ENCODE results near the gene PKHD1.

PKHD1 gene

DNA sequence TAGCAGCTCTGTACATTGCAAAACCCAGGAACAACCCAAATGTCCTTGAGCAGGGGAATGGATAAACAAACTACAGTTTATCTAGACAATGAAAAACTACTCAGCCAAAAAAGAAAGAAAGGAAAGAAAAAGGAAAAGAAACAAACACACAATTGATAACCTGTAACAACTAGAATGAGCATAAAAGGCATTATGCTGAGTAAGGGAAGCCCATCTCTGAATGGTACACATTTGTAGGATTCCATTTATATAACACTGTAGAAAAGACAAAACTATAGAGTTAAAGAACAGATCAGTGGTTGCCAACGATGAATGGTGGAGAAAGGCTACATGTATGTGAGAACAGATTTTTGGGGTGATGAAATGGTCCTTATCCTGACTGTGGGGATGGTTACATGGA, 454.0 kb downstream of the PKHD1 start:
- DNase-seq (ENCODE audit: extremely low spot score): no peak
- TF ChIP-seq L3MBTL2 (conservative IDR thresholded peaks at IDR 0.05) (no peak), ELF4 (IDR thresholded peaks at IDR 0.05) (no peak), BHLHE40 (IDR thresholded peaks at IDR 0.05; ENCODE audit: borderline replicate concordance) (no peak), TARDBP (IDR thresholded peaks at IDR 0.05) (no peak), SP1 (IDR thresholded peaks at IDR 0.05) (no peak), NFRKB (IDR thresholded peaks at IDR 0.05) (no peak), SUZ12 (IDR thresholded peaks at IDR 0.05) (no peak), FOXA1 (IDR thresholded peaks at IDR 0.05) (no peak), HDGF (IDR thresholded peaks at IDR 0.05; ENCODE audit: borderline replicate concordance) (no peak), FOXK2 (IDR thresholded peaks at IDR 0.05) (no peak), FOXM1 (IDR thresholded peaks at IDR 0.05; ENCODE audit: borderline replicate concordance) (no peak), ARNT (IDR thresholded peaks at IDR 0.05) (no peak), LEF1 (IDR thresholded peaks at IDR 0.05; ENCODE audit: borderline replicate concordance) (no peak), CTBP1 (IDR thresholded peaks at IDR 0.05; ENCODE audit: borderline replicate concordance) (no peak), ZNF384 (IDR thresholded peaks at IDR 0.05) (no peak)
- TF ChIP-seq, protein P1, sequence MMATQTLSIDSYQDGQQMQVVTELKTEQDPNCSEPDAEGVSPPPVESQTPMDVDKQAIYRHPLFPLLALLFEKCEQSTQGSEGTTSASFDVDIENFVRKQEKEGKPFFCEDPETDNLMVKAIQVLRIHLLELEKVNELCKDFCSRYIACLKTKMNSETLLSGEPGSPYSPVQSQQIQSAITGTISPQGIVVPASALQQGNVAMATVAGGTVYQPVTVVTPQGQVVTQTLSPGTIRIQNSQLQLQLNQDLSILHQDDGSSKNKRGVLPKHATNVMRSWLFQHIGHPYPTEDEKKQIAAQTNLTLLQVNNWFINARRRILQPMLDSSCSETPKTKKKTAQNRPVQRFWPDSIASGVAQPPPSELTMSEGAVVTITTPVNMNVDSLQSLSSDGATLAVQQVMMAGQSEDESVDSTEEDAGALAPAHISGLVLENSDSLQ (IDR thresholded peaks at IDR 0.05): no peak
- CTCF ChIA-PET: no interaction called here
- POLR2A ChIA-PET: no interaction called here

DNA sequence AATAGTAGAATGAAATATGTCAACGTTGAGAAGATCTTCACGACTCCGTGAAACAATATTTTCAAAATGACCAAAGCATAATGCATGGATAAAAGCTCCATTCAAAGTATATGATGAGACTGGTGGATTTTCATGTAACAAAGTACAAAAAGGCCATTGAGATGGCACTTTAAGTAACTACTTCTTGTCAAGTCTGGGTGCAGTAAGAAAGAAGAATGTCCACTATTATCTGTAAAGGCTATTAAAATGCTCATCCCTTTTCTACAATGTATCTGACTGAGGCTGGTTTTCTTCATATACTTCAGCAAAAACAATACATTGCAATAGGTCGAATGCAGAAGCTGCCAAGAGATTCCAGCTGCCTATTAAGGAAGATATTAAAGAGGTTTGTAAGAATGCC, 457.4 kb downstream of the PKHD1 start:
- TF ChIP-seq BHLHE40 (IDR thresholded peaks at IDR 0.05; ENCODE audit: borderline replicate concordance): no peak
- TF ChIP-seq FOXK2 (IDR thresholded peaks at IDR 0.05): no peak
- no peak for TF ChIP-seq FOXM1 (IDR thresholded peaks at IDR 0.05; ENCODE audit: borderline replicate concordance)
- TF ChIP-seq ZNF384 (IDR thresholded peaks at IDR 0.05): no peak
- TF ChIP-seq NFRKB (IDR thresholded peaks at IDR 0.05): no peak
- POLR2A ChIA-PET: interaction anchor here (0.9 kb wide), 1 partner anchor 20 kb away, joined by 3 read pairs; no protein-coding TSS in a partner anchor
- CTCF ChIA-PET: no interaction called here

DNA sequence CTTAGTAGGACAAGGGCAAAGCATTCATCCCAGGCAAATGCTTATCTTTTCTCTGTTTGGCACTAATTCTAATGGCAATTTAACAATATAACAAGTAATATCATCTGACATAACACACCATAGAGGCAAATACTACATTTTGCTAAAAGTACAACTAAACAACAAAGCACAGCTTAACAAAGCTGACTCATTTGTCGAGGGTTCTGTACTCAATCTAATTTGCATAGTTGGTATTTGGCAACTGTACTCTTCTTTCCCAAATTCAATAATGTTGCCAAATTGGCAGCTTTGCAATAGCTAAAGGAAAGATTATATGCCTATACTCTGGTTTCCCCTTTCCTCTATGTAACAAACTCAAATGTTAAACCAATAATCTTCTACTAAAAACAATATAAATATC, 461.0 kb downstream of the PKHD1 start:
- ChIA-PET POLR2A (no interaction called here), CTCF (interaction anchor here (0.9 kb wide), 1 partner anchor 8 kb away, joined by 3 read pairs; no protein-coding TSS in a partner anchor)
- no peak for DNase-seq (ENCODE audit: extremely low spot score)
- TF ChIP-seq, protein P1 (IDR thresholded peaks at IDR 0.05): no peak
- TF ChIP-seq BHLHE40 (IDR thresholded peaks at IDR 0.05; ENCODE audit: borderline replicate concordance): no peak
- no peak for TF ChIP-seq ELF4 (IDR thresholded peaks at IDR 0.05)
- TF ChIP-seq FOXK2 (IDR thresholded peaks at IDR 0.05): no peak

More for the DNA sequence above, 457.4 kb downstream of the PKHD1 start:
- no peak for DNase-seq (ENCODE audit: extremely low spot score)

DNA sequence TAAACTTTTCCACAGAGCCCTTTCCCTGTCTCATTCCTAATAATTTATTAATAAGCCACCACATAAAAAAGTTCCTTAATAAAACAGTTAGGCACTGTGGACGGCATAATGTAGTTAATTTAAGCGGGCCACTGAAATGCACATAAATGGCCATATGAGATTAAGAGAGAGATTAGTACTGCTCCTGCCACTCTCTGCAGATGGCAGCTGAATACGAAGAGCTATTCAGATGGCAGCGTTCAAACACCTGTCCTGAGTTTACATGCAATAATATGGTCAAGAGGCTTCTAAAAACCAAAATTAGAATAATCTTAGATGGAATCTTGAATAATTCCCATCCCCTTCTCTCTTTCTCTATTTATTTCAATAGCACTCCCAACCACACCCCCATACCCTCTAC, 461.8 kb downstream of the PKHD1 start:
- POLR2A ChIA-PET: no interaction called here
- DNase-seq (ENCODE audit: extremely low spot score): no peak
- TF ChIP-seq TARDBP (IDR thresholded peaks at IDR 0.05): no peak
- no peak for TF ChIP-seq CTBP1 (IDR thresholded peaks at IDR 0.05; ENCODE audit: borderline replicate concordance)
- no peak for TF ChIP-seq FOXA1 (IDR thresholded peaks at IDR 0.05)
- TF ChIP-seq ARNT (IDR thresholded peaks at IDR 0.05): no peak
- TF ChIP-seq BHLHE40 (IDR thresholded peaks at IDR 0.05; ENCODE audit: borderline replicate concordance): no peak
- no peak for TF ChIP-seq SP1 (IDR thresholded peaks at IDR 0.05)
- TF ChIP-seq SUZ12 (IDR thresholded peaks at IDR 0.05): no peak
- TF ChIP-seq L3MBTL2 (conservative IDR thresholded peaks at IDR 0.05): no peak
- TF ChIP-seq, protein P1 (IDR thresholded peaks at IDR 0.05): no peak
- TF ChIP-seq FOXM1 (IDR thresholded peaks at IDR 0.05; ENCODE audit: borderline replicate concordance): no peak
- no peak for TF ChIP-seq FOXK2 (IDR thresholded peaks at IDR 0.05)
- no peak for TF ChIP-seq LEF1 (IDR thresholded peaks at IDR 0.05; ENCODE audit: borderline replicate concordance)
- no peak for TF ChIP-seq NFRKB (IDR thresholded peaks at IDR 0.05)
- TF ChIP-seq HDGF (IDR thresholded peaks at IDR 0.05; ENCODE audit: borderline replicate concordance): no peak
- no peak for TF ChIP-seq ZNF384 (IDR thresholded peaks at IDR 0.05)
- TF ChIP-seq ELF4 (IDR thresholded peaks at IDR 0.05): no peak
- CTCF ChIA-PET: no interaction called here

DNA sequence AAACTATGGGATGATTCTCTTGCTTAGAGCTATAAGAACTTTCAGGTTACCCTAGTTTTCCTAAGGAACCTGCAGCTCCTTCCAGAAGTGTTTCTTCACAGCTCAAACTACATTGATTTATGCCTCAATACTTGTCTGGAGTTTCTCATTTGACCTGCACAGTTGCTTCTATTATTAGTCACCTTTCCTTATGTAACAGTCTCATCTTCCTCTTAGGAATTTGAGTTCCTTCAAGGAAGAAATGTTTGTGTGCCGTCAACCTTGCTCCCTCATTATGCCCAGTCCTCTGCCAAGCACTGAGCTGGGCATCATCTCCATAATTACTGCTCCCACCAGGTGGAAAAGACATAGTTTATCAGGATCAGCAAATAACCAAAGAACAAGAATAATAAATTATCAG, 466.4 kb downstream of the PKHD1 start:
- POLR2A ChIA-PET: no interaction called here
- TF ChIP-seq FOXK2 (IDR thresholded peaks at IDR 0.05): no peak
- TF ChIP-seq HDGF (IDR thresholded peaks at IDR 0.05; ENCODE audit: borderline replicate concordance): no peak
- TF ChIP-seq TARDBP (IDR thresholded peaks at IDR 0.05): no peak
- TF ChIP-seq L3MBTL2 (conservative IDR thresholded peaks at IDR 0.05): no peak
- no peak for TF ChIP-seq ELF4 (IDR thresholded peaks at IDR 0.05)
- no peak for TF ChIP-seq ZNF384 (IDR thresholded peaks at IDR 0.05)
- no peak for TF ChIP-seq CTBP1 (IDR thresholded peaks at IDR 0.05; ENCODE audit: borderline replicate concordance)
- no peak for TF ChIP-seq BHLHE40 (IDR thresholded peaks at IDR 0.05; ENCODE audit: borderline replicate concordance)
- TF ChIP-seq FOXA1 (IDR thresholded peaks at IDR 0.05): no peak
- no peak for TF ChIP-seq ARNT (IDR thresholded peaks at IDR 0.05)
- TF ChIP-seq SP1 (IDR thresholded peaks at IDR 0.05): no peak
- no peak for TF ChIP-seq SUZ12 (IDR thresholded peaks at IDR 0.05)
- no peak for TF ChIP-seq LEF1 (IDR thresholded peaks at IDR 0.05; ENCODE audit: borderline replicate concordance)
- DNase-seq (ENCODE audit: extremely low spot score): no peak
- CTCF ChIA-PET: interaction anchor here (0.7 kb wide), 1 partner anchor 19 kb away, joined by 3 read pairs; no protein-coding TSS in a partner anchor

DNA sequence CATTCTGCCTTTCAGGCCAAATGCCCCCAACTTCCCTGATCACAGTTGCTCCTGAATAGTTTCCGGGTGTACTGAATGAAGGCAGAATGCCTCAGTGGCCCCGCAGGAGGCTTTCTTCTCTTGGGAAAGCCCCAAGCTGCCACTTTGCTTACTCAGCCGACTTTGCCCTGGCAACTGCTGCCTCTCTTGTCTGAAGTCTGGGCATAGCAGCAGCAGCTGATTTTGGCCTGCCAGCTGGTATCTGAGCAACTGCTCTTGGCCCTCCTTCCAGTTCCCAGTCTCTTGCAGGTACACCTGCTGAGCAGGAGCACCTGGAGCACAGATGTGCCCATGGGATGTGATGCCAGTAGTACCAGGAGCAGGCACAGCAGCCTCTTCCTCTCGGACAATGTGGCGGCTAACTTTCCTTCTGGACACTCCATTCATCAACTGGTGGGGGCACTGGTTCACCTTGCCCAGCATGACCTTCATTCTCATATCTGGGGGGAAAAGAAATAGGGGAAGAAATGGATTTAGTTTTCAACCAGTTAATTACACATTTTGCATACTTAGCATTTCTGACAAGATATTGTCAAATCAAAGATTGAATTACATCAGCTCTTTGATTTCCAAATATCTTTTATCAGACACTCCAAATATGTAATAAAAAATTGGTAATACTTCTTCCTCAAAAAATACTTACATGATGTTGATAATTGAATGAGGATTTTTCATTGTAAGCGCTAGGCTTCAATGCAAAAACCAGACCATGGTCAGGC, 468.2 kb downstream of the PKHD1 start:
- POLR2A ChIA-PET: no interaction called here
- no peak for TF ChIP-seq LEF1 (IDR thresholded peaks at IDR 0.05; ENCODE audit: borderline replicate concordance)
- no peak for TF ChIP-seq BHLHE40 (IDR thresholded peaks at IDR 0.05; ENCODE audit: borderline replicate concordance)
- TF ChIP-seq L3MBTL2 (conservative IDR thresholded peaks at IDR 0.05): no peak
- TF ChIP-seq CTBP1 (IDR thresholded peaks at IDR 0.05; ENCODE audit: borderline replicate concordance): no peak
- TF ChIP-seq HDGF (IDR thresholded peaks at IDR 0.05; ENCODE audit: borderline replicate concordance): no peak
- no peak for TF ChIP-seq FOXK2 (IDR thresholded peaks at IDR 0.05)
- no peak for TF ChIP-seq SUZ12 (IDR thresholded peaks at IDR 0.05)
- TF ChIP-seq ELF4 (IDR thresholded peaks at IDR 0.05): no peak
- TF ChIP-seq FOXA1 (IDR thresholded peaks at IDR 0.05): no peak
- no peak for TF ChIP-seq TARDBP (IDR thresholded peaks at IDR 0.05)
- no peak for TF ChIP-seq FOXM1 (IDR thresholded peaks at IDR 0.05; ENCODE audit: borderline replicate concordance)
- TF ChIP-seq NFRKB (IDR thresholded peaks at IDR 0.05): no peak
- no peak for TF ChIP-seq SP1 (IDR thresholded peaks at IDR 0.05)
- TF ChIP-seq, protein P1 (IDR thresholded peaks at IDR 0.05): no peak
- CTCF ChIA-PET: interaction anchor here (0.8 to 1.0 kb wide), 2 partner anchors 7 to 10 kb away, joined by 3 read pairs; no protein-coding TSS in a partner anchor
- no peak for DNase-seq (ENCODE audit: extremely low spot score)
